HepG2 (cell line): ENCODE measurements around the gene RHBDL1. TPM values are rescaled to one million over a fixed set of nuclear protein-coding genes. Genes with fewer than 3 reads are reported as not detected.

Source experiments
- AGO2 ChIP-seq: fragments of 200-400 bp; formaldehyde crosslinking; optimal IDR thresholded peaks from 2 replicates; pipeline ENCODE3; 2017; ENCODE audit warnings: mild to moderate bottlenecking, low read depth, low read length, moderate library complexity
- ASH2L ChIP-seq: fragments of 300-600, 200-600 bp; sonication (generic); IDR thresholded peaks from 2 replicates; pipeline ENCODE4 v1.7.0; 2017; ENCODE audit warnings: low read depth, mild to moderate bottlenecking, moderate library complexity, mixed read lengths, low read length; ENCODE audit not compliant: insufficient read length
- ATF3 ChIP-seq: sonication (generic); formaldehyde crosslinking; IDR thresholded peaks from 2 replicates; pipeline ENCODE4 v1.4.0; 2020; ENCODE audit warnings: missing genetic modification reagents
- BATF2 ChIP-seq: sonication (generic); formaldehyde crosslinking; IDR thresholded peaks from 2 replicates; pipeline ENCODE4 v1.8.0; 2022; ENCODE audit warnings: mild to moderate bottlenecking, missing genetic modification reagents, moderate library complexity
- CREB1 ChIP-seq, 2 experiments: fragments of 450-650 bp in 1 of 2; IDR thresholded peaks; 2 replicates each; pipeline ENCODE4 v1.6.1; 2016 to 2017; ENCODE audit warnings: control low read depth in 1 of 2, mild to moderate bottlenecking in 1 of 2, missing compliant biosample characterization in 1 of 2, missing genetic modification characterization in 1 of 2
- ERF ChIP-seq: IDR thresholded peaks from 2 replicates; pipeline ENCODE4 v1.6.1; 2018; ENCODE audit warnings: missing biosample characterization, missing genetic modification reagents
- FOXM1 ChIP-seq: sonication (generic); formaldehyde crosslinking; IDR thresholded peaks from 2 replicates; pipeline ENCODE4 v1.5.0; 2020; ENCODE audit warnings: missing genetic modification reagents
- FOXP4 ChIP-seq: sonication (generic); formaldehyde crosslinking; IDR thresholded peaks from 2 replicates; pipeline ENCODE4 v1.4.0; 2020; ENCODE audit warnings: missing genetic modification reagents
- GRHL1 ChIP-seq: sonication (generic); formaldehyde crosslinking; conservative IDR thresholded peaks from 2 replicates; pipeline ENCODE4 v1.8.0; 2022; ENCODE audit warnings: missing genetic modification reagents
- HIVEP1 ChIP-seq: sonication (generic); formaldehyde crosslinking; IDR thresholded peaks from 2 replicates; pipeline ENCODE4 v1.4.0; 2020; ENCODE audit warnings: mild to moderate bottlenecking, missing genetic modification reagents
- NKX3-1 ChIP-seq: sonication (generic); formaldehyde crosslinking; IDR thresholded peaks from 2 replicates; pipeline ENCODE4 v1.5.0; 2020; ENCODE audit warnings: missing genetic modification reagents
- NRL ChIP-seq: sonication (generic); formaldehyde crosslinking; IDR thresholded peaks from 2 replicates; pipeline ENCODE4 v1.5.0; 2020; ENCODE audit warnings: missing genetic modification reagents, mild to moderate bottlenecking, moderate library complexity, borderline replicate concordance
- PAF1 ChIP-seq: IDR thresholded peaks from 2 replicates; pipeline ENCODE4 v1.6.1; 2016; ENCODE audit warnings: missing genetic modification reagents, missing compliant biosample characterization
- POLR2AphosphoS2 ChIP-seq: IDR thresholded peaks from 2 replicates; pipeline ENCODE4 v1.6.1; 2011; ENCODE audit warnings: low read depth, low read length, improper control_type of control experiment
- TEF ChIP-seq: sonication (generic); formaldehyde crosslinking; IDR thresholded peaks from 2 replicates; pipeline ENCODE4 v1.5.0; 2020; ENCODE audit warnings: missing genetic modification reagents
- TRIM24 ChIP-seq: sonication (generic); formaldehyde crosslinking; IDR thresholded peaks from 2 replicates; pipeline ENCODE4 v1.8.0; 2022; ENCODE audit warnings: mild to moderate bottlenecking, missing genetic modification reagents
- ZNF234 ChIP-seq: sonication (generic); formaldehyde crosslinking; conservative IDR thresholded peaks from 2 replicates; pipeline ENCODE4 v1.5.1; 2020; ENCODE audit warnings: mild to moderate bottlenecking, missing genetic modification reagents
- ZNF30 ChIP-seq: sonication (generic); formaldehyde crosslinking; IDR thresholded peaks from 2 replicates; pipeline ENCODE4 v1.5.0; 2020; ENCODE audit warnings: mild to moderate bottlenecking, missing genetic modification reagents
- ZNF619 ChIP-seq: sonication (generic); formaldehyde crosslinking; IDR thresholded peaks from 2 replicates; pipeline ENCODE4 v1.4.0; 2020; ENCODE audit warnings: mild to moderate bottlenecking, missing genetic modification reagents
- ZSCAN31 ChIP-seq: sonication (generic); formaldehyde crosslinking; IDR thresholded peaks from 2 replicates; pipeline ENCODE4 v1.5.0; 2020; ENCODE audit warnings: low read depth, mild to moderate bottlenecking, missing genetic modification reagents
- ZSCAN5A ChIP-seq: sonication (generic); formaldehyde crosslinking; IDR thresholded peaks from 2 replicates; pipeline ENCODE4 v1.8.0; 2022; ENCODE audit warnings: mild to moderate bottlenecking, missing genetic modification reagents, borderline replicate concordance
- polyA plus RNA-seq, 8 experiments: library from polyadenylated mRNA; depleted of rRNA in 3 of 8; stranded (reverse) in 7 of 8; unstranded in 1 of 8; fragments of >200 nt; fragmentation: Illumina TruSeq in 4 of 8; extraction: Trizol in 4 of 8; gene quantifications; 2 replicates each; pipeline versions ENCODE4 v1.2.1 to v1.2.3, GENCODE V29; 2011 to 2016; ENCODE audit warnings: low read depth in 4 of 8, missing spikeins in 1 of 8, mixed read lengths in 1 of 8; ENCODE audit not compliant: insufficient read depth in 1 of 8
- total RNA-seq, 5 experiments: library from RNA; depleted of rRNA; stranded (reverse); fragments of >200 nt; fragmentation: Illumina TruSeq; extraction: Trizol; gene quantifications; 2 replicates each; pipeline ENCODE4 v1.2.3, GENCODE V29; 2016; ENCODE audit warnings: low read depth in 1 of 5

The RHBDL1 gene
- total and polyA plus RNA-seq, 2 of the 13 experiments (the other 11 are each of a cell fraction or from before 2014, with no cell fraction given) = 1.8 to 3.8 TPM

GRCh38 chr16:675884-676564, 553 bp downstream of the RHBDL1 start (continued):
- no peak for TF ChIP-seq ZSCAN5A (CRISPR knock-in tag)
- TF ChIP-seq ASH2L = no peak
- TF ChIP-seq ZNF30 (CRISPR knock-in tag) = no peak
- TF ChIP-seq POLR2AphosphoS2 = no peak
- no peak for TF ChIP-seq NKX3-1 (CRISPR knock-in tag)
- no peak for TF ChIP-seq CREB1 (IDR thresholded peaks at IDR 0.05)
- TF ChIP-seq CREB1 (CRISPR knock-in tag; IDR thresholded peaks at IDR 0.05) = no peak
- TF ChIP-seq FOXP4 (CRISPR knock-in tag) = no peak
- 0 out of 2 replicates have a peak, but pooled peaks have one; percentile 29 for TF ChIP-seq ERF (CRISPR knock-in tag)
- peak; percentile 79 for TF ChIP-seq AGO2
- 0 out of 2 replicates have a peak, but pooled peaks have one; percentile 10 for TF ChIP-seq ATF3
- TF ChIP-seq HIVEP1 = 0 out of 2 replicates have a peak, but pooled peaks have one; percentile 13
- no peak for TF ChIP-seq ZNF234 (CRISPR knock-in tag)
- no peak for TF ChIP-seq ZNF619
- 0 out of 2 replicates have a peak, but pooled peaks have one; percentile 31 for TF ChIP-seq NRL
- no peak for TF ChIP-seq PAF1 (CRISPR knock-in tag)
- TF ChIP-seq FOXM1 = no peak
- no peak for TF ChIP-seq GRHL1 (CRISPR knock-in tag)
- TF ChIP-seq ZSCAN31 (CRISPR knock-in tag) = no peak
- TF ChIP-seq TRIM24 = 0 out of 2 replicates have a peak, but pooled peaks have one; percentile 35
- TF ChIP-seq TEF = no peak
- no peak for TF ChIP-seq BATF2 (CRISPR knock-in tag)
